Measurements from ENCODE around the gene CYP11A1.

CYP11A1 gene

GRCh38 chr15:74328331-74329056, 39.0 kb downstream of the CYP11A1 start:
- in situ Hi-C loops (cut with MboI; ENCODE audit: low sequenced_read_pairs), result no loop called here

GRCh38 chr15:74327756-74328155, 39.7 kb downstream of the CYP11A1 start:
- in situ Hi-C loops (cut with MboI; ENCODE audit: low sequenced_read_pairs), result no loop called here

DNA sequence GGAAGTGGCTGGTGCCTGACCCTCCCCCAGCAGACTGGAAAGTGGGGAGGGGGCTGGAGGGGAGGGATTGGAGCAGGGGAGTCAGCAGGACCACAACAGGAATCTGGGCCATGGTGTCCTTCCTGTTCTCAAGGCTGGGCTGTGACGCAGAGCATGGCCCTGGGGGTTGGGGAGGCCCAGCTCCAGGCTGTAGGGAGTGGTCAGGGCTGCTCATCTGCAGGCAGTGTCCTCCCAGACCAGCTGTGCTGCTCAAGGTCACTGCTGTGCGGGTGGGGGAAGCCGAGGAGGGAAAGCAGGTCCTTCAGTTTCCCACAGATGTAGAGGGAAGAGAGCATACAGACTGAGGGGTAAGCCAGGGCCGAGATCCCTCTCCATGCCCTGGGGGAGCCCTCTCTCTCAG, 40.7 kb downstream of the CYP11A1 start:
- in situ Hi-C loops (cut with MboI; ENCODE audit: low sequenced_read_pairs), result no loop called here

DNA sequence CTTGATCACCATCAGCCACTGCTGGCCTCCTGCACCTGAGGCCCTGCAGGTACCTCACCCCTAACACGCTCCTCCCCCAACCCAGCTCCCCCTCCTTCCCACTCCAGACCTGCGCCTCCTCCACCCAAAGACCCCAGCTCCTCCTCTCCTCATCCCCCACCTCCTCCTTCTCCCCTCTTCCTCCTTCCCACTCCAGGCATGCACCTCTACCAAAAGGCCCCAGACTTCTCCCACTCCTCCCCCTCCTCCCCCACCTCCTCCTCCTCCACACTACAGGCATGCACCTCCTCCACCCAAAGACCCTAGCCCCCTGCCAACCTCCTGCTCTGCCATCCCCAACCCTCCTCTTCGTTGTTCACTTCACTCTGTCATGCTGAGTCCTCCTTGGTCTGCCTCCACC, 42.7 kb downstream of the CYP11A1 start:
- in situ Hi-C loops (cut with MboI; ENCODE audit: low sequenced_read_pairs), result no loop called here

DNA sequence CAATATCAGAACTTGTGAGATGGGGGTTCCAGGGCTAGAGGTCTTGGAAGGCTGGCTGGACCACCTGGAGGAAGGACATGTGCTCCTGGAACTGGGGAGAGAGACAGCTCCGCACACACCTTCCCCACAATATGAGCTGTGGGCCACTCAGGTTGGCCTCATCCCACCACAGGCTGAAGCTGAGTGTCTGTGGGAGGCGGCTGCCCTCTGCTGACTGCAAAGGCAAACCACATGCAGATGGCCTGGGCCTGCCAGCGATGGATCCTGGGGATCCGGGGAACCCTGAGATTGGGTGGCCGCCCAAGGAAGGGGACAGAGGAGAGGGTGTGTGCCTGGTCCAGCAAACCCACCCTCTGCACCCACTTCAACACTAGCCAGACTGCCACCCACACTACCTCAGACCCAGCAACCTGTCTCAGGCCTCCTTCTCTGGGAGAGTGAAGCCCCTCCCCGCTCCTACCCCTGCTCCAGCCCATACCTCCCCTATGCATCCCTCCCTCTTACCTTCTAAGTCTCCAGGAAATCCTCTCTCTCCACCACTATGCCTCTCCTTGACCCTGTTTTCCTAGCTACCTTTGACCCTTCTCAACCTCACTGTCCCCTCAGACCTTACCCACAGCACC, 44.8 kb downstream of the CYP11A1 start:
- in situ Hi-C loops (cut with MboI; ENCODE audit: low sequenced_read_pairs), result no loop called here

DNA sequence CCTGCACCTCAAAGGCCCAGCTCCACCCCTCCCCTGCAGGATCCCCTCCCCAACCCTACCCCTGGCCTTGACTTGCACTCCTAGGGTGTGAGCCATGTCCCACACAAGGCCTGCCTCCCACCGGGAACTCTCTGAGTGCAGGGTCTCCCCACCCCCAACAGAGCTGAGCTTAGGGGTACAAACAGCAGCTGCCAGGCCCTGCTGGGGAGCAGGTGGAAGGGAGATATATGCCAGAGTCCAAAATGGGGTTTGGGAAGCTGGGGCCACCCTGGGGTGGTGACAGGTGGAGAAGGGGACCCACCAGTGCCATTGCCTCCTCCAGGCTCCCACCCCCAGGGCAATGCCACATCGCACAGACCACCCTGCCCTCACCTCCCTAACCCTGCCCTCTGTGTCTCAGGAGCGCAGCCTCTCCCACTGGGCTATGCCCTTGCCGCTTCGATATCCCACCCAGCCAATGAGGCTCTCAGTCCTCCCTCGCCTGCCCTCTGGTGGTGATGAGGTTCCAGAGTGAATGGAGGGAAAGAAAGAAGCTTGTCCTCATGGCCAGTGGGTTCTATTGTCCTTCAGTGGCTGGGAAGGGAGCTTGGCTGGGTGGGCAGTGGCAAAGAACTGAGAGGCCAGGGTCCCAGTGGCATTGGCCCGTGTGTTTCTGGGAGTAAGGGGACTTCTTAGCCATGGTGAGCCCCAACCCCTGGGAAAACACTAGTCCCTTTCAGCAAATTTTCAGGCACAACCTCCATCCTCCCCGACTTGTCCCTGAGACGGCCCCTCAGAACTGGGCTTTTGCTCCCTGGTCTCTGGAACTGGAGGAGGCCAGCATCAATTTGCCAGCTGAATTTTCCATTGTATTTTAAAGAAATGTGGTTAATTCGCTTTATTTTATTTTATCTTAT, 46.8 kb downstream of the CYP11A1 start:
- in situ Hi-C loops (cut with MboI; ENCODE audit: low sequenced_read_pairs), result no loop called here

DNA sequence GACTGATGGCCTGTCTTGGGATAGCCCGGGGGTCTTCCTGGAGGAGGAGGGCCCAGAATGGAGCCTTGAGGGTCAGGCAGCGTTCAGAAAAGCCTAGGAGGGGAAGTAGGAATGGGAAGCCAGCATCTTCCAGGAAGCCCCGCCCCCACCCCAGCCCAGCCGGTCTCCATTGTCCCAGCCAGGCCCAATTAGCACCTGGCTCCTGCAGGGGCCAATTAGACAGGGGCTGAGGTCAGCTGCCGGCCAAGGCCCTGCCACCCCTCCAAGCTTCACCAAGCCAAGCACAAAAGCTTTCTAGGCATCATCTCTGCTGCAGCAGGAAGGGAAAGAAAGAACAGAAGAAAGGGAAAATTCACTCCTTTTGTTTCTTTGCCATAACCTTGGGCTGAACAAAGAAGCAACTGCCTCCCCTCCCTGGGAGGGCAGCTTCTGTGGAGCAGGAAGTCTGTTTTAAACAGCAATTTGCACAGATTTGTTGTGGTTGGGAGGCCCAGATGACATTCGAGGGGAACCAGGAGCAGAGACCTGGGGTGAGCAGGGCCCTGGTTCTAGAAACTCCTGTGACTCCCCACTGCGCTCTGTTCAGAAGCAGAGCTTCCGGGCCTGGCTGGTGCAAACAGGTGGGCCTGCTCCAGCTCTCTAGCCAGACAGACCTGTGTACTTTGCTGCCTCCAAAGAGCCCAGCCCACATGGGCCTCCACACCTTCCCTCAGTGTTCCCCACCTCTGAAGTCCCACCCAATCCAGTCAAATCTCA, 47.7 kb downstream of the CYP11A1 start:
- in situ Hi-C loops (cut with MboI; ENCODE audit: low sequenced_read_pairs), result no loop called here

DNA sequence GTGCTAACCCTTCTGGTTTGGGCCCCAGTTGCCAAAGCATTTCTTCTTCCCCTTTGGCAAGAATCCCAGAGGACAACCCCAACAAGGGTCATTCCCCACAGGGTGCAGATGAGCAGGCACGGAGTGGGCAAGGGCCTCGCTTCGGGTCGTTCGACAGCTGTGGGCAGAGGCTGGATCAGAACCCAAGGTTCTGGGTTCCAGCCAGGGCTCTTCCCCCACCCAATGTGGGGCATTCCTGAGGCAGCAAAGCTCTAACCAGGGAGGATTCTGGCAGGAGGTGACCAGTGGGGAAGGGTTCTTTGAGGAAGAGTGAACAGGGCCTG, 48.3 kb downstream of the CYP11A1 start:
- in situ Hi-C loops (cut with MboI; ENCODE audit: low sequenced_read_pairs), result no loop called here

GRCh38 chr15:74318376-74319137, 48.9 kb downstream of the CYP11A1 start:
- in situ Hi-C loops (cut with MboI; ENCODE audit: low sequenced_read_pairs), result no loop called here

DNA sequence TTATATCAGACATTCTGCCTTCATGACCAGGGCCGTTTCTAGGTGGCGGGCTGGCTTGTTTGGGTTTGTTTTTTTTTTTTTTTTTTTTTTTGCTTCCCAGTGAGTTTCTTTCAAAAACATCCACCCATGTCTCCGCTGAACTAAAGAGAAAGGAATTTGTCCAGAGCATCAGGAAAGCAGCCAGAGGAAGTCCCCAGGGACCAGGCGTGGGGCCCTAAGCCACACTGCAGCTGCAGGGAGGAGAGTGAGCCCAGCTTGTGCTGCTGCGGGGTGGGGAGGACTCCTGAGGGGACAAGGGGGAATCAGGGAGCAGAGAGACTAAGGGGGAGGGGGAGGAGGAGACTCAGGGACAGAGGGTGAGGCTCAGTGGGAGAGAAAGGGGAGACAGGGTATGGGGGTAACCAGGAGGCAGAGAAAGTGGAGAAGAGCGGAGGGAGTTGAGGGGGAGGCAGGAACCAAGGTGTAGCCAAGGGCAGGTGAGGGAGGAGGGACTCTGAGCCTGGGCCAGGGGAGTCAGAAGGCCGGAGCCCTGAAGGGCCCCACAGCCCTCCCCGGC, 49.5 kb downstream of the CYP11A1 start:
- in situ Hi-C loops (cut with MboI; ENCODE audit: low sequenced_read_pairs), result no loop called here

DNA sequence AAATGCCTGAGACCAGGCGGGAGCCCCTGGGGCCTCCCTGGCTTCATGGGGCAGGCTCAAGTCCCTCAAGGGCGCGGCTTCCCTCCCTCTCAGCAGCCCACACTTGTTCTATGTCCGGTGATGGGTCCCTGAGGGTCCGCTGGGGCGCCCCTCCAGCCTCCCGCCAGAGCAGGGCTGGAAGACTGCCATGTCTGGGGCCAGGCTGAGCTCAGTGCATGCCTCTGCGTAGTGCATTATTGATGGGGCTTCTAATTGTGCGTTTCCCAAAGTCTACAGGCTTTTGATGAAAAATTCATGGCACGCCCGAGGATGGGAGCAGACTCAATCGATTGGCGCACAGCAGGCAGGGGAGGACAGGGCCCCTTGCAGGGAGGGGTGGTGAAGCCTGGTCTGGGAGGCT, 51.3 kb downstream of the CYP11A1 start:
- in situ Hi-C loops (cut with MboI; ENCODE audit: low sequenced_read_pairs), result no loop called here

DNA sequence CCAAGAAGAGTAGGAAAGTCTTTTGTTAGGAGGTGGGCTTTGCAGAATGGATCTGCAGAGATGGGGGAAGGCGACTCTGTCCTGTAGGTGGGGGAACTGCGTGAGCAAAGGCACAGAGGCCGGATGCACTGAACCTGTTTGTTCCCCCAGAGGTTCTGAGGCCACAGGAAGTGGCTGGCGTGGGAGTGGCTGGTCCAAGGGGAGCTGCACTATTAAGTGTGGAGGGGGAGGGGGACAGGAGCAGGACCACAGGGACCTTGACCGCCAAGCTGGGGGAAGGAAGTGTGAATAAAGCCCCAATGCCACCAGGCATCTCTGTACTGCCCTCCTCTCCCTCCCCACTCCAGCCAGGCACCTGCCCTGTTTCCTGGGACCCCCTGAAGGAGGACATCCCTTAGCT, 51.8 kb downstream of the CYP11A1 start:
- in situ Hi-C loops (cut with MboI; ENCODE audit: low sequenced_read_pairs), result no loop called here

DNA sequence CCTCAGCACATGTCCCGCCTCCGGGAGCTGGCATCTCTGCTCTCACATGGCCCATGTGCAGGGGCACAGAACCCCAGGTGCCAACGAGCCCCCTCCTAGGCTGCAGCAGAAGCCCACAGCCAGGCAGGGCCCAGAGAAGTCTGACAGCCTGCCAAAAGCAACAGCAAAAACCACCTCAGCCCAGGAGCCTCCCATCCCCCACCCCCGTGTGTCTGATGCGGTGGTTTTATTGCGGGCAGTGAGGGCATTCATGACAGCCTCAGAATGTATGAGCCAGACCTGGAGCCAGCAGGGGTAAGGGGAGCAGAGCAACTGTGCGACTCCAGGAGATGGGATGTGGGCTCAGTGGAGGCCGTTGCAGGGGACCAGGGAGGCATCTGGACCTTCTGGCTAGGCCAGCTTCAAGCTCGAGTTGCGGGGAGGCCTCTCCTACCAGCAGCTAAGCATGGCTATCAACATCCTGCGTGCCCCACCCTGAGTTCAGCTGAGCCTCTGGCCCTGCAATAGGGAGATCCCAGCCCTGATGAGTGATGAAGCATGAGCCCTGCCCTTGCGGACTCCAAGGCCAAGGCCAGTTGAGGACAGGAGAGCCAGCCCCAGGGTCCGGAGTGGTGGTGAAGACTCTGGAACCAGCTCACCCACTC, 52.5 kb downstream of the CYP11A1 start:
- in situ Hi-C loops (cut with MboI; ENCODE audit: low sequenced_read_pairs), result no loop called here

DNA sequence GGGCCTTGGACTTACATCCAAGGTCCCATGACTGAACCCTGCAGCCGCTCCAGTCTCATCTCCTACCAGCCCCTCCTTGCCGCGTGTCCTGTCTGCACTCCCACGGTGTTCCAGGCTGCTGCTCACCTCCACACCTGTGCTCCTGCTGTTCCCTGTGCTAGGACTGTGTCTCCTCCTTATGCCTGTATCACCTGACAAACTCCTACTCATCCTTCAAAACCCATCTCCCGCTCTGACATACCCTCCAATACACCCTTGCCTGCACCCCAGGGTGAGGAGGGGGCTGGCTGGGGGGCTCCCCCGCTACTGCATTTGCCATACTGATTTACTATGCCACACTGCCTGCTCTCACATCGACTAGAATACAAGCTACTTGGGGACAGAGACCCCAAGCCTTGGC, 53.6 kb downstream of the CYP11A1 start:
- in situ Hi-C loops (cut with MboI; ENCODE audit: low sequenced_read_pairs), result no loop called here

- in situ Hi-C loops (cut with MboI; ENCODE audit: low sequenced_read_pairs), result no loop called here
These were observed 54.9 kb downstream of the CYP11A1 start for GRCh38 chr15:74312445-74313007.

DNA sequence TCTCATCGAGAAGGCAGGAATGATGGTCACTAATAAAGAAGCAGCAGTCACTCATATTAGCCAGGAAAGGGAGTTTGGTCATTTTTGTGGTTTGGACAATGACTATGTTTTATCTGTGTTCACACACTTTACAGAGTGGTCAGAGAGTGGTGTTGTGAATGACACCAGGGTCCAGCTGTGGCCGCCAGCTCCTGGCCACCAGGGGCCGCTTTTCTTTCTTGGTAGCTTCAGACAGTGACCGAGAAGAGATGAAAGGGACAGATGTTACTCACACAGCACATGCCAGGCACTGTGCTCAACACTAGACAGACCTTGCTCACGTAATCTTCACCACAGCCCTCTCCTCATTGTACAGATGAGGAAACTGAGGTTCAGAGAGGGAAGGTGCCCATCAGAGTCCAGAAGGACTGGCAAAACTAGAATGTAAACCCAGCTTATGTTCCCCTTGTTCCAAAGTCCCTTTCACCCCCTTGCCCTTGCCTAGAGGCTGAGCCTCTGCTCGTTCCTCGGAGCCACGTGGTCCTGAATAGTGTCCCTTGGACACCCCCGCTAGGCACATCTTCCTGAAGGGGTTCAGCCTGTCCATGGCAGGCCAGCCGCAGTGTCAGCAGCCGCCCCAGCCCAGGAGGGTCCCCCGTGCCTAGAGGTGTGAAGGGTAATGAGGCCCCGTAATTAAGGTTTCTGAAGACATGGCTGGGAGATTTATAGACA, 55.6 kb downstream of the CYP11A1 start:
- in situ Hi-C loops (cut with MboI; ENCODE audit: low sequenced_read_pairs), result no loop called here

GRCh38 chr15:74307827-74308811, 59.3 kb downstream of the CYP11A1 start:
- in situ Hi-C loops (cut with MboI; ENCODE audit: low sequenced_read_pairs), result no loop called here

Measured in hTERT RPE-1 (cell line).